Type B pancreatic cell (in vitro differentiated cells): Measurements from ENCODE around the gene PCDH15. TPM values are rescaled to one million over a fixed set of nuclear protein-coding genes. Genes with fewer than 3 reads are reported as not detected.

Experiments
- DNase-seq: peaks from one replicate; pipeline ENCODE4 v3.0.0; 2021; ENCODE audit warnings: mixed read lengths; ENCODE audit not compliant: unreplicated experiment; ENCODE audit errors: extremely low spot score
- H3K27ac Mint-ChIP-seq: 2 replicates; pipeline ENCODE4 v1.8.0; 2021; ENCODE audit warnings: mild to moderate bottlenecking, mixed read lengths
- H3K27me3 Mint-ChIP-seq: 2 replicates; pipeline ENCODE4 v1.8.0; 2021; ENCODE audit warnings: mixed read lengths
- H3K36me3 Mint-ChIP-seq: 2 replicates; pipeline ENCODE4 v1.8.0; 2021; ENCODE audit warnings: mixed read lengths
- H3K4me1 Mint-ChIP-seq: one replicate; pipeline ENCODE4 v1.8.0; 2021; ENCODE audit warnings: mixed read lengths; ENCODE audit not compliant: unreplicated experiment
- H3K4me3 Mint-ChIP-seq: 2 replicates; pipeline ENCODE4 v1.8.0; 2021; ENCODE audit warnings: mild to moderate bottlenecking, mixed read lengths
- H3K9me3 Mint-ChIP-seq: 2 replicates; pipeline ENCODE4 v1.8.0; 2021; ENCODE audit warnings: mixed read lengths
- total RNA-seq: library from RNA; stranded (reverse); gene quantifications from 2 replicates; pipeline ENCODE4 v1.2.1, GENCODE V29; 2021; ENCODE audit warnings: low replicate concordance
- TF ChIP-seq, protein P1 (sequence below): fragments of 200-600 bp; sonication (generic); conservative IDR thresholded peaks from 2 replicates; pipeline ENCODE4 v1.5.0; 2021; ENCODE audit warnings: antibody characterized with exemption, mild to moderate bottlenecking

PCDH15 gene
- total RNA-seq, 1 donor from 2014 or later, result 3.5 TPM

- Mint-ChIP-seq H3K4me3 (no peak overlapping the region), H3K27me3 (no peaks in the 10 kb centered on the region), H3K36me3 (no peaks in the 10 kb centered on the region), H3K9me3 (no peaks in the 10 kb centered on the region), H3K4me1 (no peaks in the 10 kb centered on the region), H3K27ac (no peak overlapping the region)
- TF ChIP-seq, protein P1, sequence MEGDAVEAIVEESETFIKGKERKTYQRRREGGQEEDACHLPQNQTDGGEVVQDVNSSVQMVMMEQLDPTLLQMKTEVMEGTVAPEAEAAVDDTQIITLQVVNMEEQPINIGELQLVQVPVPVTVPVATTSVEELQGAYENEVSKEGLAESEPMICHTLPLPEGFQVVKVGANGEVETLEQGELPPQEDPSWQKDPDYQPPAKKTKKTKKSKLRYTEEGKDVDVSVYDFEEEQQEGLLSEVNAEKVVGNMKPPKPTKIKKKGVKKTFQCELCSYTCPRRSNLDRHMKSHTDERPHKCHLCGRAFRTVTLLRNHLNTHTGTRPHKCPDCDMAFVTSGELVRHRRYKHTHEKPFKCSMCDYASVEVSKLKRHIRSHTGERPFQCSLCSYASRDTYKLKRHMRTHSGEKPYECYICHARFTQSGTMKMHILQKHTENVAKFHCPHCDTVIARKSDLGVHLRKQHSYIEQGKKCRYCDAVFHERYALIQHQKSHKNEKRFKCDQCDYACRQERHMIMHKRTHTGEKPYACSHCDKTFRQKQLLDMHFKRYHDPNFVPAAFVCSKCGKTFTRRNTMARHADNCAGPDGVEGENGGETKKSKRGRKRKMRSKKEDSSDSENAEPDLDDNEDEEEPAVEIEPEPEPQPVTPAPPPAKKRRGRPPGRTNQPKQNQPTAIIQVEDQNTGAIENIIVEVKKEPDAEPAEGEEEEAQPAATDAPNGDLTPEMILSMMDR, result no peak
- no peak for DNase-seq
These were observed 51.4 kb downstream of the PCDH15 start for GRCh38 chr10:54749623-54750022.

- Mint-ChIP-seq H3K27ac (no peak overlapping the region), H3K4me1 (no peaks in the 10 kb centered on the region), H3K27me3 (no peaks in the 10 kb centered on the region), H3K36me3 (no peaks in the 10 kb centered on the region), H3K4me3 (no peak overlapping the region), H3K9me3 (no peaks in the 10 kb centered on the region)
- DNase-seq, result no peak
- TF ChIP-seq, protein P1, result no peak
These were observed 55.6 kb downstream of the PCDH15 start for GRCh38 chr10:54745436-54745835.

DNA sequence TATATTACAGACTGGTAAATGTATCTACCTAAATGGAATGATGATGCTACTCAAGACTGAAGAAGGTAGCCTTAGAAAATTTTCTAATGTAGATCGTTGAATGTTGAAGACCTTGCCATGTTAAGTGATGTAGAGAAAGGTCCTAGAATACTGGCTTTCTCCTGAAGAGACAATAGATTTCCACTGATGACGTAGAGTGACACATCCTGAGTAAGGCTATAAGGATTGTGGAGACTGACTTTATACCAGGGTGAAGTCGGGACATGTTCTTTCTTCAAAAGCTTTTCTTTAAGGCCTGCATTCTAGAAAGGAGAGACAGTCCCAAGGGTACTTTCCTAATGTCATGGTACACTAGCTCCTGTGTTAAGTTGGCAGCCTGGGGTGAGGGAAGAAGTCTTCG, 58.6 kb downstream of the PCDH15 start:
- no peaks in the 10 kb centered on the region for H3K36me3 Mint-ChIP-seq
- no peaks in the 10 kb centered on the region for H3K4me1 Mint-ChIP-seq
- no peak overlapping the region for H3K27ac Mint-ChIP-seq
- TF ChIP-seq, protein P1, result no peak
- DNase-seq, result no peak
- H3K4me3 Mint-ChIP-seq, result no peak overlapping the region
- H3K27me3 Mint-ChIP-seq, result no peaks in the 10 kb centered on the region
- H3K9me3 Mint-ChIP-seq, result no peaks in the 10 kb centered on the region

GRCh38 chr10:54728511-54728910, 72.5 kb downstream of the PCDH15 start:
- Mint-ChIP-seq H3K27ac (no peak overlapping the region), H3K27me3 (no peaks in the 10 kb centered on the region), H3K9me3 (no peaks in the 10 kb centered on the region), H3K4me3 (no peak overlapping the region), H3K4me1 (no peaks in the 10 kb centered on the region), H3K36me3 (no peaks in the 10 kb centered on the region)
- no peak for DNase-seq
- TF ChIP-seq, protein P1, result no peak

DNA sequence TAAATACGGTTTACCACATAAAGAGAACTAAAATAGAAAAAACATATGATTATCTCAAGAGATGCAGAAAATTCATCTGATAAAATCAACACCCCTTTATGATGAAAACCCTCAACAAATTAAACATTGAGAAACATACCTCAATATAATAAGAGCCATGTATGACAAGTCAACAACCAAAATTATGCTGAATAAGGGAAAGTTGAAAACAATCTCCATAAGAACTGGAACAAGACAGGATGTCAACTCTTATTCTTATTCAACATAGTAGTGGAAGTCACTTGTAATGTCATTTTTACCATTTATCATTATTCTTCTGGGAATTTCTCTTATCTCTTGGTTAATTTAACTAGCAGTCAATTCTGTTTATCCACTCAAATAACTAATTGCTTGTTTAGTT, 79.0 kb downstream of the PCDH15 start:
- no peaks in the 10 kb centered on the region for H3K9me3 Mint-ChIP-seq
- TF ChIP-seq, protein P1, result no peak
- DNase-seq, result no peak
- no peaks in the 10 kb centered on the region for H3K4me1 Mint-ChIP-seq
- H3K27me3 Mint-ChIP-seq, result no peaks in the 10 kb centered on the region
- no peak overlapping the region for H3K4me3 Mint-ChIP-seq
- H3K27ac Mint-ChIP-seq, result no peak overlapping the region
- H3K36me3 Mint-ChIP-seq, result no peaks in the 10 kb centered on the region

- Mint-ChIP-seq H3K4me3 (no peak overlapping the region), H3K27ac (no peak overlapping the region), H3K36me3 (no peaks in the 10 kb centered on the region), H3K9me3 (no peaks in the 10 kb centered on the region), H3K4me1 (no peaks in the 10 kb centered on the region), H3K27me3 (no peaks in the 10 kb centered on the region)
- DNase-seq, result no peak
- TF ChIP-seq, protein P1, result no peak
These were observed 90.1 kb downstream of the PCDH15 start for GRCh38 chr10:54710918-54711317.
